M059J (cell line): ENCODE results near the gene ARHGAP18. TPM values are rescaled to one million over a fixed set of nuclear protein-coding genes. Genes with fewer than 3 reads are reported as not detected.

Experiments
- DNase-seq: peaks from one replicate; pipeline ENCODE4 v3.0.0-alpha.2; 2012; ENCODE audit warnings: low read depth
- total RNA-seq: library from RNA; depleted of rRNA; stranded (reverse); fragments of >200 nt; shearing (Covaris generic); gene quantifications from 2 replicates; pipeline ENCODE4 v1.2.3, GENCODE V29; 2014

ARHGAP18 gene
- total RNA-seq, 1 experiment from 2014 or later, result 31.2 TPM

- peak; percentile 84 for DNase-seq
Observed at GRCh38 chr6:129667621-129668020, 42.4 kb downstream of the ARHGAP18 start.

GRCh38 chr6:129667034-129667433, 42.9 kb downstream of the ARHGAP18 start:
- DNase-seq, result no peak

- no peak for DNase-seq
Observed at GRCh38 chr6:129665555-129665954, 44.4 kb downstream of the ARHGAP18 start.

GRCh38 chr6:129663531-129663930, 46.4 kb downstream of the ARHGAP18 start:
- DNase-seq, result no peak

GRCh38 chr6:129662980-129663431, 47.0 kb downstream of the ARHGAP18 start:
- no peak for DNase-seq

GRCh38 chr6:129662406-129662766, 47.6 kb downstream of the ARHGAP18 start:
- no peak for DNase-seq

- no peak for DNase-seq
Observed at GRCh38 chr6:129661536-129662405, 48.2 kb downstream of the ARHGAP18 start.

- DNase-seq, result no peak
Observed at GRCh38 chr6:129660346-129660676, 49.7 kb downstream of the ARHGAP18 start.

GRCh38 chr6:129659590-129660345, 50.2 kb downstream of the ARHGAP18 start:
- DNase-seq, result peak; percentile 66

GRCh38 chr6:129659167-129659566, 50.8 kb downstream of the ARHGAP18 start:
- DNase-seq, result no peak

GRCh38 chr6:129657483-129657882, 52.5 kb downstream of the ARHGAP18 start:
- DNase-seq, result no peak

GRCh38 chr6:129655334-129655733, 54.6 kb downstream of the ARHGAP18 start:
- no peak for DNase-seq

- DNase-seq, result no peak
Observed at GRCh38 chr6:129653746-129654145, 56.2 kb downstream of the ARHGAP18 start.

- no peak for DNase-seq
Observed at GRCh38 chr6:129653229-129653628, 56.7 kb downstream of the ARHGAP18 start.

- no peak for DNase-seq
Observed at GRCh38 chr6:129651291-129651691, 58.7 kb downstream of the ARHGAP18 start.

- DNase-seq, result no peak
Observed at GRCh38 chr6:129648819-129649491, 61.0 kb downstream of the ARHGAP18 start.

- no peak for DNase-seq
Observed at GRCh38 chr6:129647044-129647443, 62.9 kb downstream of the ARHGAP18 start.

- no peak for DNase-seq
Observed at GRCh38 chr6:129646642-129647041, 63.3 kb downstream of the ARHGAP18 start.

- DNase-seq, result no peak
Observed at GRCh38 chr6:129645830-129646579, 64.0 kb downstream of the ARHGAP18 start.

- DNase-seq, result peak; percentile 48
Observed at GRCh38 chr6:129645106-129645829, 64.7 kb downstream of the ARHGAP18 start.

GRCh38 chr6:129644567-129645015, 65.4 kb downstream of the ARHGAP18 start:
- DNase-seq, result peak; percentile 73
